IPS DF 4.7 (cell line): Measurements from ENCODE around the gene U2AF1L4.

Experiments used
- DNase-seq: peaks from one replicate; pipeline ENCODE4 v3.0.0-alpha.2; 2013; ENCODE audit warnings: low spot score; ENCODE audit errors: extremely low read depth

Gene U2AF1L4

GRCh38 chr19:35742121-35742724 is 3.0 kb downstream of the U2AF1L4 start, which contains the start of gene IGFLR1:
IGFLR1 (minus strand) TSS chr19:35742452; CDS start chr19:35741180, 1,272 bp downstream.
- DNase-seq: no peak

DNA sequence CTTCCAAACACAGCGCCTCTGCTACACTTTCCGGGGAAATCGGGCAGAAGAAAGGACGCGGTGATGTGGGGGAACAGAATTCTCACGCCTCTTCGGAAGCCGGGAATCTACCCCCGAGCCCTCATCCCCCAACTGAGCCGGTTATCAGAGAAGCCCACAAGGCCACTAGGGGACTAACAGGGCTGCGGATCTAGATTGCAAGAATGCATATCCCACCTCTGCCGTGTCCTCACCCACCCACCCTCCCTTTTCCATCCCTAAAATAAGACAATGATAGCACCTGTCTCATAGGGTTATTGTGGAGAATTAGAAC is 4.1 kb downstream of the U2AF1L4 start:
- no peak for DNase-seq

- no peak for DNase-seq
These were observed 4.6 kb downstream of the U2AF1L4 start for GRCh38 chr19:35740423-35741202.

DNA sequence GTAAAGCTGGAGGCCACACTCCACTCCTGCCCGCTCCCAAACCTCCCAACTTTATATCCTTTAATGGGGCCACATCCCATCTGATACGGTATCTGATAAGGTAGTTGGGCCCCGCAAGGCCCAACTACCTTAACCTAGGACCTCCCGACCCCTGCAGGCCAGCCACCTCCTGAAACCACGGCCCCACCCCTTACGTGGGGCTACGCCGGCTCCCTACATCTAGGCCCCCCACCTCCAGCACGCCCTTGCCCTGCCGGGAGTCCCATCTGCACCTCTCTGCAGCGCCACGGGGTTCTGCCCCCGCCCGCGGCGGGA is 5.2 kb downstream of the U2AF1L4 start:
- no peak for DNase-seq

DNA sequence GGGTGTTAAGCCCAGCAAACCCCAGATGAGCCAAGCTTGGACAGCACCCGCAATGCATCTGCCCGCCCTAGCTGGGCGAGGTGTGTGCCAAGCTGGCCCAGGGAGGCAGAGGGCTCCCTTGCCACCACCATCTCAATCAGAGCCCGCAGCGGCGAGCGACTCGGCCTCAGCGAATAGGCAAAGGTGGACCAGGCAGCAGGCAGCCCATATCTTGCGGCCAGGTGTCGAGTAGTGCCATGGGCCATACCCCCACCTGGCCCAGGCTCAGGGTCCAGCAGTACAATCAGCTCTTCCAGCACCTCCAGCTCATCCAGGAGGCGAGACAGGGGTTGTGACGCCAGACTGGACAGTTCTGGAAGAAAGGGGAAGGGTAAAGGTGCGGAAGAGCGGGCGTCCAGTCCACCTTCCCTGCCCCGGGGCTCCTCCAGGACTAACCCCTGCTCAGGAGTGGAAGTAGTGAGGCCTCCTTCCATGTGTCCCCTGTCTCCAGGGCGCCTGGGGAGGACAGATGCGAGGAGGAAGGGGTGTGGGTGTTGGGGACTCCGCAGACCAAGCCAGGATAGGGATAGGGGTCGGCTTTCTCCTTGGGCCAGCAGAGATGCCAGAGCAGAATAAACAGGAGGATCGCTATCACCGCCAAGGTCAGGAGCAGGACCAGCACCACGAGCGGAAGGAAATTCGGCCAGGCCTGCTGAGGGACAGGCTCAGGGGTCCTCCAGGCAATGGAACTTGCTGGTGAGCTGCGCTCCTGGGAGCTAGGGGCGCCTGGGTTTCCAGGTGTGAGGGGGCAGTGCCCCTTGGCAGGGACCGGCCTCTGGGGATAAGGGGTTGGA is 5.7 kb downstream of the U2AF1L4 start:
- DNase-seq: no peak

GRCh38 chr19:35738887-35739229 is 6.4 kb downstream of the U2AF1L4 start:
- no peak for DNase-seq

DNA sequence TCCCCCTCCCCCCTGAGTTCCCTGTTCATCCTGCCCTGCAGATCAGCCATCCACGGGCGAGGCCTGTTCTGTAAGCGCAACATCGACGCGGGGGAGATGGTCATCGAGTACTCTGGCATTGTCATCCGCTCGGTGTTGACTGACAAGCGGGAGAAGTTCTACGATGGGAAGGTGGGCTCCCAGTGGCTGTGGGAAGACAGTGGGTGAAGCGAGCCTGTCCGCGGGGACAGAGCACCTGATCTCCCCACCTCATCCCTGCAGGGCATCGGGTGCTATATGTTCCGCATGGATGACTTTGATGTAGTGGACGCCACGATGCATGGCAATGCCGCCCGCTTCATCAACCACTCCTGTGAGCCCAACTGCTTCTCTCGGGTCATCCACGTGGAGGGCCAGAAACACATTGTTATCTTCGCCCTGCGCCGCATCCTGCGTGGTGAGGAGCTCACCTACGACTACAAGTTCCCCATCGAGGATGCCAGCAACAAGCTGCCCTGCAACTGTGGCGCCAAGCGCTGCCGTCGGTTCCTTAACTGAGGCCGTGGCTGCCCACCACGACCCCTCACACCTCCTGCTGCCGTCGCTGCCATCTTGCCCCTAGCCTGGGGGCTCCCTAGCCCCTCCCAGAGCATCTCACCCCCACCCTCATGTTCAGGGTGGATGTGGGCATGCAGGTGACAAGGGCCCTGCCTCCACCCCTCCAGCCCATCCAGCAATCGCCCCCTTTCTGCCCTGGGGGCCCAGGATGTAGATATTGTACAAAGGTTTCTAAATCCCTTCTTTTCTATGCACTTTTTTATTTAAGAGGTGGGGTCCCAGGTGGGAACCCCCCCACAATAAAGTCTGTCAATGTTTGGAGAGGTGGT is 7.0 kb downstream of the U2AF1L4 start:
- DNase-seq: no peak

DNA sequence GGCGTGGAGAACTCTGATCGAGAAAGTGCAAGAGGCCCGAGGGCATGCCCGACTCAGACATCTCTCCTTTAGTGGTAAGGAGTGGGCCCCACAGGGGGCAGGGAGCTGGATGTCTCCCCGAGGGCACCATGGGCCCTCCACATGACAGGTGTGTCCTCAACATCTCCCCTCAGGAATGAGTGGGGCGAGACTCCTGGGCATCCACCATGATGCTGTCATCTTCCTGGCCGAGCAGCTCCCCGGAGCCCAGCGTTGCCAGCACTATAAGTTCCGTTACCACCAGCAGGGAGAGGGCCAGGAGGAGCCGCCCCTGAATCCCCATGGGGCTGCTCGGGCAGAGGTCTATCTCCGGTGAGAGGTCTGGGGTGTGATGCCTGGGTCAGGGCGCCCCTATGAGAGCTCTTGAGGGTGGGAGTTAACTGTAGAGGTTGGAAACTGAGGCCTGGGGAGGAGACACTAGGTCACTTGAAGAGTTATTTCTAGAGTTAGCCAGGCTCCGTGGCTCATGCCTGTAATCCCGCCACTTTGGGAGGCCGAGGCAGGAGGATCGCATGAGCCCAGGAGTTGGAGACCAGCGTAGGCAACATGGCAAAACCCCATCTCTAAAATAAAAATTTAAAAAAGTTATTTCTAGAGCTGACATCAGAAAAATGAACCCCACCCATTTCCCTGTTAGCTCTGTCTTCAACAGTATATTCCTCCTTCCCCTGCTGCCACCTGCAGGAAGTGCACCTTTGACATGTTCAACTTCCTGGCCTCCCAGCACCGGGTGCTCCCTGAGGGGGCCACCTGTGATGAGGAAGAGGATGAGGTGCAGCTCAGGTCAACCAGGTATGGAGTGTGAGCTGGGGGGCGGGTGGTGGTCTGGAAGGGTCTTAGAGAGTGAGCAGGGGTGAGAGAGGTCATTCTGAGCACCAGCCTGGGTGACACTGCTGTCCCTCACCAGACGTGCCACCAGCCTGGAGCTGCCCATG is 8.0 kb downstream of the U2AF1L4 start:
- DNase-seq: no peak

- no peak for DNase-seq
These were observed 10.3 kb downstream of the U2AF1L4 start for GRCh38 chr19:35734889-35735288.

DNA sequence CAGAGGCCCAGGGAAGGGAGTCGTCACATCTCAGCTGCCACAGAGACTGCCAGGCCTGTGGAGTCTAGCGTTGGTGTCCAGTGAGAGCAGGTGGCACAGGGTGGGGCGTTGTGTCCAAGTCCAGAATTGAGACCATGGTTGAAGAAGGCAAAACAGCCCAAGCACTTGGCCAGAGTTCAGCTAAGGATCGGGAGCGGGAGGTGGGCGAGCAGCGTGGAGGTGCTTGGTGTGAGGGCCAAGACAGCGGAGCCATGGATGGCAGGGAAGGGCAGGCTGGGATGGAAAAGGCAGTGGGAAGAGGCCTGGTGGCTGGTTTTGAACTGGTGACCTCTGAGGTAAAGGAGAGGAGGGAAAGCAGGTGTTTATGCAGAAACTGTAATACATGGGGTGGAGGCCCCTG is 10.9 kb downstream of the U2AF1L4 start:
- no peak for DNase-seq

GRCh38 chr19:35733180-35734125 is 11.8 kb downstream of the U2AF1L4 start:
- no peak for DNase-seq

DNA sequence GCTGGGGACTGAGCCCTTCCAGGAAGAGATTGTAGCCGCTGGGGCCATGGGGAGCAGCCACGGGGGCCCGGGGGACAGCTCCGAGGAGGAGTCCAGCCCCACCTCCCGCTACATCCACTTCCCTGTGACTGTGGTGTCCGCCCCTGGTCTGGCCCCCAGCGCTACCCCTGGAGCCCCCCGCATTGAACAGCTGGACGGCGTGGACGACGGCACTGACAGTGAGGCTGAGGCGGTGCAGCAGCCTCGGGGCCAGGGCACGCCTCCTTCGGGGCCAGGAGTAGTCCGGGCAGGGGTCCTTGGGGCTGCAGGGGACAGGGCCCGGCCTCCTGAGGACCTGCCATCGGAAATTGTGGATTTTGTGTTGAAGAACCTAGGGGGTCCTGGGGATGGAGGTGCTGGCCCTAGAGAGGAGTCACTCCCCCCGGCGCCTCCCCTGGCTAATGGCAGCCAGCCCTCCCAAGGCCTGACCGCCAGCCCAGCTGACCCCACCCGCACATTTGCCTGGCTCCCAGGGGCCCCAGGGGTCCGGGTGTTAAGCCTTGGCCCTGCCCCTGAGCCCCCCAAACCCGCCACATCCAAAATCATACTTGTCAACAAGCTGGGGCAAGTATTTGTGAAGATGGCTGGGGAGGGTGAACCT is 12.6 kb downstream of the U2AF1L4 start:
- no peak for DNase-seq

DNA sequence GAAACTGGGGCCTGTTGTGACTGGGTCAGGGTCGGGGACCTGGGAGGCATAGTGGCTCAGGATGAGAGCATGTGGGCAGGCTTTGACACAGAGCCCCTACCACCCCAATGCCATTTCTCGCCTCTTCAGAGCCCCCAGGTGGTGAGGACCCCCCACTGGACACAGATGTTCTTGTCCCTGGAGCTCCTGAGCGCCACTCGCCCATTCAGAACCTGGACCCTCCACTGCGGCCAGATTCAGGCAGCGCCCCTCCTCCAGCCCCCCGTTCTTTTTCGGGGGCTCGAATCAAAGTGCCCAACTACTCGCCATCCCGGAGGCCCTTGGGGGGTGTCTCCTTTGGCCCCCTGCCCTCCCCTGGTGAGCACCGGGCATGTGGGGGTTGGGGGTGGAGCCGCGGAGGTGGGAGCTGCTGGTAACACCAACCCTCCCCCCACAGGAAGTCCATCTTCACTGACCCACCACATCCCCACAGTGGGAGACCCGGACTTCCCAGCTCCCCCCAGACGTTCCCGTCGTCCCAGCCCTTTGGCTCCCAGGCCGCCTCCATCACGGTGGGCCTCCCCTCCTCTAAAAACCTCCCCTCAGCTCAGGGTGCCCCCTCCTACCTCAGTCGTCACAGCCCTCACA is 13.3 kb downstream of the U2AF1L4 start:
- DNase-seq: no peak

DNA sequence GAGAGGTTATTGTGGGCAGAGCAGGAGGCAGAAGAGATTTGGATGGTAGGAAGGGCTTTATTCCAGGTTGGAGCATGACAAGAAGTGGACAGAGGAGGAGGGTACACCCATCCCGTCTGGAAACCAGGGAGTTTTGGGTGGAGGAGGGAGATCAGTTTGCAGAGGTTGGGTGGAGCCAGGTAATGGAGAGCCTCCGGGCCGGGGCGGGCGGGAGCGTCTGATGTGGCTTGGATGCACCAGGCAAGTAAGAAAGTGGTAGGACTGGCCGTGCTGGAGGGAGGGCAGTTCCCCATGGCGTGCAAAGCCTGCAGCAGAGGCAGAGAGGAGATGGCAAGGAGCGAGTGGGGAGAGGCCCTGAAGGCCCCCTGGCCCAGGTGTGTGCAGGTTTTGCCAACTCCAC is 13.9 kb downstream of the U2AF1L4 start:
- no peak for DNase-seq

DNA sequence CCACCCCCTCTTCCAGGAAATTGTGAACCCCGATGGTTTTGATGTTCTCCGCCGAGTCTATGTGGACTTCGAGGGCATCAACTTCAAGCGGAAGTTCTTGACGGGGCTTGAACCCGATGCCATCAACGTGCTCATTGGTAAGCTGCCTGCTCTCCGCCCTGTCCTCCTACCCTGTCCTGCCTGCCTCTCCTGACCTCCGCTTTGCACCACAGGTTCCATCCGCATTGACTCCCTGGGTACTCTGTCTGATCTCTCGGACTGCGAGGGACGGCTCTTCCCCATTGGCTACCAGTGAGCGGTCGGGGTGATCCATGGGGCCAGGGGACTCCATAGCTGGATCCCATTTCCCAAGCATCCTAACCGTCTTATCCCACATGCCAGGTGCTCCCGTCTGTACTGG is 14.9 kb downstream of the U2AF1L4 start:
- DNase-seq: no peak

GRCh38 chr19:35729763-35730162 is 15.5 kb downstream of the U2AF1L4 start:
- no peak for DNase-seq

GRCh38 chr19:35729021-35729420 is 16.2 kb downstream of the U2AF1L4 start:
- DNase-seq: no peak

DNA sequence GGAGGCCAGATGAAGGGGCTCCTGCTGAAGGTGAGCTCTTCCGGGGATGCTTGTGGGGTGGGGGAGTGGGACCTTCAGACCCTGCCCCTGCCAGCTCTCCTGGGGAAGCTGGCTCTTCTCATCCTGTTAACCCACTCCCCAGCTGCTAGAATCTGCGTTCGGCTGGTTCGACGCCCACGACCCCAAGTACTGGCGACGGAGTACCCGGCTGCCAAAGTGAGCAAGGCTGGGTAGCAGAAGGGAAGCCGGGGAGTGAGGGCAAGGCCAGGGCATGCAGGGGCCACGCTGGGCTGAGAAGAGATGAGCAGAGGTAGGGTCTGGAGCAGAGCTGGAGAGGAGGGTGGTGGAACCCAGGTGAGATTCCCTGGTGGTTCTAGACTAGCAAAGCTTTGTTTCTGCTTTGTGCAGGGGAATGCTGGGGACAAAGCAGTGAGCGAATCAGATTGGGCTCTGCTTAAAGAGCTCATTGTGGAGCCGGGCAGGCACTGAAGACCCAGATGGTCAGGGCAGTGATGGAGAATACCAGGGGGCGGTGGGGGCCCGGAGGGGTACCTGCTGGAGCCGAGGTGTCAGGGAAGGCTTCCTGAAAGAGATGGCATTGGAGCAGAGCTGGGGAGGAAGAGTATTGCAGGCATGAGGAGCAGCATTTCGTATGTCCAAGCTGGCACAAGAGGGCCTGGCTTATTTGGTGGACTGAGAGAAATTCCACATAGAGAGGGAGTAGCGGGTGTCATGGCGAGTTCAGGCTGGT is 17.1 kb downstream of the U2AF1L4 start:
- no peak for DNase-seq
